HG02970 (cell line): ENCODE data around the gene COBLL1.

ENCODE experiments used
- ATAC-seq: cut with Tn5 transposase; IDR thresholded peaks from one replicate; pipeline ENCODE4 v1.9.1; 2021; ENCODE audit warnings: mild to moderate bottlenecking, moderate library complexity, moderate number of reproducible peaks; ENCODE audit not compliant: unreplicated experiment, low FRiP score

The COBLL1 gene

GRCh38 chr2:164794016-164794415 is 47.6 kb downstream of the COBLL1 start:
- ATAC-seq, result no peak

GRCh38 chr2:164793529-164793928 is 48.1 kb downstream of the COBLL1 start:
- ATAC-seq, result no peak

- no peak for ATAC-seq
Measured at GRCh38 chr2:164792316-164793170, 49.1 kb downstream of the COBLL1 start.

GRCh38 chr2:164789968-164790367 is 51.7 kb downstream of the COBLL1 start:
- ATAC-seq, result no peak

GRCh38 chr2:164786787-164787186 is 54.8 kb downstream of the COBLL1 start:
- no peak for ATAC-seq

GRCh38 chr2:164785457-164785856 is 56.2 kb downstream of the COBLL1 start:
- no peak for ATAC-seq

- ATAC-seq, result no peak
Measured at GRCh38 chr2:164784376-164784775, 57.2 kb downstream of the COBLL1 start.

- no peak for ATAC-seq
Measured at GRCh38 chr2:164782323-164782722, 59.3 kb downstream of the COBLL1 start.

GRCh38 chr2:164781394-164781793 is 60.2 kb downstream of the COBLL1 start:
- ATAC-seq, result no peak

- ATAC-seq, result no peak
Measured at GRCh38 chr2:164780611-164781178, 60.9 kb downstream of the COBLL1 start.

GRCh38 chr2:164779383-164780057 is 62.1 kb downstream of the COBLL1 start:
- no peak for ATAC-seq

GRCh38 chr2:164778723-164779122 is 62.9 kb downstream of the COBLL1 start:
- no peak for ATAC-seq

- ATAC-seq, result no peak
Measured at GRCh38 chr2:164777847-164778461, 63.7 kb downstream of the COBLL1 start.

- ATAC-seq, result no peak
Measured at GRCh38 chr2:164773635-164774034, 68.0 kb downstream of the COBLL1 start.

- ATAC-seq, result no peak
Measured at GRCh38 chr2:164773091-164773490, 68.5 kb downstream of the COBLL1 start.

GRCh38 chr2:164771897-164772296 is 69.7 kb downstream of the COBLL1 start:
- ATAC-seq, result no peak

- no peak for ATAC-seq
Measured at GRCh38 chr2:164770421-164770916, 71.2 kb downstream of the COBLL1 start.

GRCh38 chr2:164766954-164767320 is 74.7 kb downstream of the COBLL1 start:
- no peak for ATAC-seq

- ATAC-seq, result no peak
Measured at GRCh38 chr2:164766216-164766953, 75.2 kb downstream of the COBLL1 start.

- no peak for ATAC-seq
Measured at GRCh38 chr2:164764996-164765395, 76.6 kb downstream of the COBLL1 start.
